ENCODE measurements around the gene CSTB. TPM values are rescaled to one million over a fixed set of nuclear protein-coding genes. Genes with fewer than 3 reads are reported as not detected.

CSTB gene
- polyA plus RNA-seq, 4 donors, result 42.1 to 109 (median 61.5) TPM

GRCh38 chr21:43779660-43780059 lies 3.6 kb upstream of the CSTB start:
- Histone ChIP-seq H3K4me1 (ENCODE audit: control insufficient read depth in 3 of 3, insufficient read depth in 2 of 3, low read depth in 1 of 3, low read length in 2 of 3) (peaks cover 0 to 15% (median 0%) of the 10 kb centered on the region in 3 donors), H3K27ac (ENCODE audit: low read depth in 1 of 3, low read length in 2 of 3) (no peak overlapping the region)
- WGBS, 3 donors, result 40 to 65% (median 46%) methylated on average over 5 of the region's 5 CpGs

GRCh38 chr21:43778469-43779335 lies 2.6 kb upstream of the CSTB start:
- no peak for DNase-seq
- Histone ChIP-seq H3K27me3 (ENCODE audit: control insufficient read depth in 3 of 3, insufficient read depth in 3 of 3, low read length in 3 of 3) (no peaks in the 10 kb centered on the region), H3K36me3 (ENCODE audit: control insufficient read depth in 3 of 3, insufficient read depth in 2 of 3, low read depth in 1 of 3, low read length in 3 of 3) (peaks cover 1 to 9% (median 3%) of the 10 kb centered on the region in 3 donors), H3K4me3 (ENCODE audit: low read depth in 1 of 3, low read length in 3 of 3) (no peak overlapping the region), H3K9me3 (ENCODE audit: control insufficient read depth in 2 of 2, insufficient read depth in 1 of 2, low read depth in 1 of 2, low read length in 1 of 2) (no peaks in the 10 kb centered on the region), H3K27ac (ENCODE audit: low read depth in 1 of 3, low read length in 2 of 3) (no peak overlapping the region), H3K4me1 (ENCODE audit: control insufficient read depth in 3 of 3, insufficient read depth in 2 of 3, low read depth in 1 of 3, low read length in 2 of 3) (peaks cover 0 to 15% (median 0%) of the 10 kb centered on the region in 3 donors)
- FAIRE-seq, result no peak
- WGBS, 3 donors, result 54 to 73% (median 64%) methylated on average over 20 of the region's 20 CpGs

More at GRCh38 chr21:43779660-43780059, 3.6 kb upstream of the CSTB start:
- no peaks in the 10 kb centered on the region for H3K27me3 ChIP-seq (ENCODE audit: control insufficient read depth in 3 of 3, insufficient read depth in 3 of 3, low read length in 3 of 3)
- no peak overlapping the region for H3K4me3 ChIP-seq (ENCODE audit: low read depth in 1 of 3, low read length in 3 of 3)
- FAIRE-seq (no peak), DNase-seq (no peak)
- no peaks in the 10 kb centered on the region for H3K9me3 ChIP-seq (ENCODE audit: control insufficient read depth in 2 of 2, insufficient read depth in 1 of 2, low read depth in 1 of 2, low read length in 1 of 2)
- no peaks in the 10 kb centered on the region for H3K36me3 ChIP-seq (ENCODE audit: control insufficient read depth in 3 of 3, insufficient read depth in 2 of 3, low read depth in 1 of 3, low read length in 3 of 3)

GRCh38 chr21:43777953-43778352 lies 1.8 kb upstream of the CSTB start:
- no peak overlapping the region for H3K27ac ChIP-seq (ENCODE audit: low read depth in 1 of 3, low read length in 2 of 3)
- FAIRE-seq, result no peak
- 92 to 95% (median 93%) methylated on average over 5 of the region's 5 CpGs for WGBS, 3 donors

GRCh38 chr21:43775190-43775589 lies 918 bp downstream of the CSTB start:
- no peak for DNase-seq
- 74 to 84% (median 76%) methylated on average over 12 of the region's 12 CpGs for WGBS, 3 donors
- Histone ChIP-seq H3K27me3 (ENCODE audit: control insufficient read depth in 3 of 3, insufficient read depth in 3 of 3, low read length in 3 of 3) (no peaks in the 10 kb centered on the region), H3K36me3 (ENCODE audit: control insufficient read depth in 3 of 3, insufficient read depth in 2 of 3, low read depth in 1 of 3, low read length in 3 of 3) (peaks cover 2 to 22% (median 7%) of the 10 kb centered on the region in 3 donors), H3K9me3 (ENCODE audit: control insufficient read depth in 2 of 2, insufficient read depth in 1 of 2, low read depth in 1 of 2, low read length in 1 of 2) (no peaks in the 10 kb centered on the region), H3K4me3 (ENCODE audit: low read depth in 1 of 3, low read length in 3 of 3) (peak overlapping the region in 2 of 3 donors; percentile 70 to 84), H3K4me1 (ENCODE audit: control insufficient read depth in 3 of 3, insufficient read depth in 2 of 3, low read depth in 1 of 3, low read length in 2 of 3) (peaks cover 0 to 9% (median 0%) of the 10 kb centered on the region in 3 donors), H3K27ac (ENCODE audit: low read depth in 1 of 3, low read length in 2 of 3) (peak overlapping the region in 1 of 3 donors; percentile 70)
- no peak for FAIRE-seq

More at GRCh38 chr21:43777953-43778352, 1.8 kb upstream of the CSTB start:
- no peaks in the 10 kb centered on the region for H3K9me3 ChIP-seq (ENCODE audit: control insufficient read depth in 2 of 2, insufficient read depth in 1 of 2, low read depth in 1 of 2, low read length in 1 of 2)
- H3K4me1 ChIP-seq (ENCODE audit: control insufficient read depth in 3 of 3, insufficient read depth in 2 of 3, low read depth in 1 of 3, low read length in 2 of 3), result peaks cover 0 to 15% (median 0%) of the 10 kb centered on the region in 3 donors
- no peaks in the 10 kb centered on the region for H3K27me3 ChIP-seq (ENCODE audit: control insufficient read depth in 3 of 3, insufficient read depth in 3 of 3, low read length in 3 of 3)
- H3K4me3 ChIP-seq (ENCODE audit: low read depth in 1 of 3, low read length in 3 of 3), result no peak overlapping the region
- no peak for DNase-seq
- peaks cover 2 to 17% (median 7%) of the 10 kb centered on the region in 3 donors for H3K36me3 ChIP-seq (ENCODE audit: control insufficient read depth in 3 of 3, insufficient read depth in 2 of 3, low read depth in 1 of 3, low read length in 3 of 3)

GRCh38 chr21:43774163-43774562 lies 1.9 kb downstream of the CSTB start:
- 89 to 96% (median 93%) methylated on average over 10 of the region's 10 CpGs for whole genome bisulfite sequencing, 3 donors
- Histone ChIP-seq H3K27me3 (ENCODE audit: control insufficient read depth in 3 of 3, insufficient read depth in 3 of 3, low read length in 3 of 3) (no peaks in the 10 kb centered on the region), H3K4me3 (ENCODE audit: low read depth in 1 of 3, low read length in 3 of 3) (no peak overlapping the region), H3K9me3 (ENCODE audit: control insufficient read depth in 2 of 2, insufficient read depth in 1 of 2, low read depth in 1 of 2, low read length in 1 of 2) (no peaks in the 10 kb centered on the region), H3K36me3 (ENCODE audit: control insufficient read depth in 3 of 3, insufficient read depth in 2 of 3, low read depth in 1 of 3, low read length in 3 of 3) (peaks cover 2 to 22% (median 7%) of the 10 kb centered on the region in 3 donors), H3K27ac (ENCODE audit: low read depth in 1 of 3, low read length in 2 of 3) (no peak overlapping the region), H3K4me1 (ENCODE audit: control insufficient read depth in 3 of 3, insufficient read depth in 2 of 3, low read depth in 1 of 3, low read length in 2 of 3) (peaks cover 0 to 9% (median 0%) of the 10 kb centered on the region in 3 donors)
- DNase-seq (no peak), FAIRE-seq (no peak)

- FAIRE-seq, result no peak
- H3K36me3 ChIP-seq (ENCODE audit: control insufficient read depth in 3 of 3, insufficient read depth in 2 of 3, low read depth in 1 of 3, low read length in 3 of 3), result peaks cover 2 to 22% (median 7%) of the 10 kb centered on the region in 3 donors
Observed at GRCh38 chr21:43772425-43772821, 3.7 kb downstream of the CSTB start.

GRCh38 chr21:43771698-43772424 lies 4.2 kb downstream of the CSTB start:
- DNase-seq (no peak), FAIRE-seq (no peak)
- Histone ChIP-seq H3K4me3 (ENCODE audit: low read depth in 1 of 3, low read length in 3 of 3) (no peak overlapping the region), H3K4me1 (ENCODE audit: control insufficient read depth in 3 of 3, insufficient read depth in 2 of 3, low read depth in 1 of 3, low read length in 2 of 3) (peaks cover 0 to 25% (median 0%) of the 10 kb centered on the region in 3 donors), H3K9me3 (ENCODE audit: control insufficient read depth in 2 of 2, insufficient read depth in 1 of 2, low read depth in 1 of 2, low read length in 1 of 2) (no peaks in the 10 kb centered on the region), H3K36me3 (ENCODE audit: control insufficient read depth in 3 of 3, insufficient read depth in 2 of 3, low read depth in 1 of 3, low read length in 3 of 3) (peaks cover 2 to 22% (median 7%) of the 10 kb centered on the region in 3 donors), H3K27me3 (ENCODE audit: control insufficient read depth in 3 of 3, insufficient read depth in 3 of 3, low read length in 3 of 3) (no peaks in the 10 kb centered on the region), H3K27ac (ENCODE audit: low read depth in 1 of 3, low read length in 2 of 3) (no peak overlapping the region)
- 84 to 90% (median 89%) methylated on average over 13 of the region's 13 CpGs for WGBS, 3 donors

More at GRCh38 chr21:43772425-43772821, 3.7 kb downstream of the CSTB start:
- no peak for DNase-seq
- H3K4me3 ChIP-seq (ENCODE audit: low read depth in 1 of 3, low read length in 3 of 3), result no peak overlapping the region
- no peak overlapping the region for H3K27ac ChIP-seq (ENCODE audit: low read depth in 1 of 3, low read length in 2 of 3)
- no peaks in the 10 kb centered on the region for H3K27me3 ChIP-seq (ENCODE audit: control insufficient read depth in 3 of 3, insufficient read depth in 3 of 3, low read length in 3 of 3)
- H3K9me3 ChIP-seq (ENCODE audit: control insufficient read depth in 2 of 2, insufficient read depth in 1 of 2, low read depth in 1 of 2, low read length in 1 of 2), result no peaks in the 10 kb centered on the region
- H3K4me1 ChIP-seq (ENCODE audit: control insufficient read depth in 3 of 3, insufficient read depth in 2 of 3, low read depth in 1 of 3, low read length in 2 of 3), result peaks cover 0 to 19% (median 0%) of the 10 kb centered on the region in 3 donors
- 66 to 90% (median 77%) methylated on average over 6 of the region's 6 CpGs for WGBS, 3 donors

GRCh38 chr21:43771199-43771675 lies 4.9 kb downstream of the CSTB start:
- Histone ChIP-seq H3K27ac (ENCODE audit: low read depth in 1 of 3, low read length in 2 of 3) (no peak overlapping the region), H3K27me3 (ENCODE audit: control insufficient read depth in 3 of 3, insufficient read depth in 3 of 3, low read length in 3 of 3) (no peaks in the 10 kb centered on the region), H3K4me1 (ENCODE audit: control insufficient read depth in 3 of 3, insufficient read depth in 2 of 3, low read depth in 1 of 3, low read length in 2 of 3) (peaks cover 0 to 29% (median 0%) of the 10 kb centered on the region in 3 donors), H3K36me3 (ENCODE audit: control insufficient read depth in 3 of 3, insufficient read depth in 2 of 3, low read depth in 1 of 3, low read length in 3 of 3) (peaks cover 2 to 22% (median 7%) of the 10 kb centered on the region in 3 donors), H3K9me3 (ENCODE audit: control insufficient read depth in 2 of 2, insufficient read depth in 1 of 2, low read depth in 1 of 2, low read length in 1 of 2) (no peaks in the 10 kb centered on the region), H3K4me3 (ENCODE audit: low read depth in 1 of 3, low read length in 3 of 3) (no peak overlapping the region)
- DNase-seq (no peak), FAIRE-seq (no peak)
- WGBS, 3 donors, result 78 to 81% (median 78%) methylated on average over 12 to 13 of the region's 13 CpGs

Data from small intestine (tissue), 7 donors.